ENCODE data around the gene PPP2R1B. TPM values are rescaled to one million over a fixed set of nuclear protein-coding genes. Genes with fewer than 3 reads are reported as not detected.

The PPP2R1B gene
- polyA plus RNA-seq, 1 donor = 11.4 TPM

DNA sequence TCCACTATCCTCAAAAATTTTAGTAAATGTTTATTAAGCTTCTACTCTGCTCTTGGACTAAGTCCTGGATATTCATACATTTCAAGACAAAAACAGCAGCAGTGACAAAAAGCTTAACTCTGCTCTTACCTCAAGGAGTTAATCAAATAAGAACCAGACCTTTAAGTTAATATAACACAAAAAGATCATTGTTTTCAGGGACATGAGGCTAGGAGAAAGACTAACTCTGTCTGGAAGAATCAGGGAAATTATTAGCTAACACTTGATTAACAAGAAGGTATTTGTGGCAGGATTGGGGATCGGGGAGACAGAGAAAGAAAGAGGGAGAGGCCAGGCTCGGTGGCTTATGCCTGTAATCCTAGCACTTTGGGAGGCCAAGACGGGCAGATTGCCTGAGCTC lies 74.4 kb downstream of the PPP2R1B start:
- DNase-seq = no peak

DNA sequence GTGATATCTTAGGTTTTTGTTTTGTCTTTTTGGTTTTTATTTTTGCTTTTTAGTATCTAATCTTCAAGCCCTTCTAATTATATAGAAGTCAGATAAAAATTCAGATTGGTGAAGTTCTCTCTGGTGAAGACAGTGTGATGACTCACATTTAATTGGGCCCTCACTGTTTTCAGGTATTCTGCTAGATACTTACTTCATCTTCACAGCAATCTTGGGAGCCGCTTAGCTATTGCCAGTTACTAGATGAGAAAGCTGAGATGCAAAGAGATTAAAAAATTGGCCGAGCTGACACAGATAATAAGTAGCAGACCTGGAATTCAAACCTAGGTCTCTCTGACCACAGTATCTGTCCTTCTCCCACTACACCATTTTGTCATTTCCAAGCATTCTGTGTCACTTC lies 75.0 kb downstream of the PPP2R1B start:
- DNase-seq = no peak

DNA sequence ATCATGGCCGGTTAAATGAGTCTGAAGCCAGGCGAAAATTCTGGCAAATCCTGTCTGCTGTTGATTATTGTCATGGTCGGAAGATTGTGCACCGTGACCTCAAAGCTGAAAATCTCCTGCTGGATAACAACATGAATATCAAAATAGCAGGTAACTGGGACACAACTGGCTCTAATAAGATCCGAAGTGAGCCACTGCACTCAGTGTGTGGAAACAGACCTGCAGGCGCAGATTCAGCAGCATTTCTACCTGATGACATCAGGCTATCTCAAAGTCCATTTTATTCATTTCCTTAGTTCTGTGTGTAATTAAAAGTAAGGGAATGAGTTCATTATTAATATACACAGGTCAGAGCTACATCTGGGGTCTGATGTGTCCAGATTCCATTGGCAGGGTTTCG lies 78.2 kb downstream of the PPP2R1B start:
- no peak for DNase-seq

DNA sequence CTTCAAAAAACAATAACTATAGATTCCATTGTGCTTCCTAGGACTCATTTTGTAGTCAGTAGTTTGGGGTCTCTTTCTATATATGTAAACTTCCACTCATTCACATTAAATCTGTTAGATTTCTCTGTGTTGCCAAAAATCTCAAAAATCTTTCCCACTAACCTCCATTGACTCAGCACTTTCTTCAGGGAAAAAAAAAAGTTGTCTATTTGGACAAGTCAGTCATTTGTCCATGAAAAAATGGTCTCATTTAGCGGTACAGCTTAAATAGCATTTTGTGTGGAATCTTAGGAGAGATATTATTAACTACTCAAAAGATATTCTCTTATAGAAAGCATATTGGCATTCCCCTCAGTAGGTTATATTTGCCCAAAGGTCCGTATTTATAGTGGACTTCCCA lies 81.9 kb downstream of the PPP2R1B start:
- no peak for DNase-seq

DNA sequence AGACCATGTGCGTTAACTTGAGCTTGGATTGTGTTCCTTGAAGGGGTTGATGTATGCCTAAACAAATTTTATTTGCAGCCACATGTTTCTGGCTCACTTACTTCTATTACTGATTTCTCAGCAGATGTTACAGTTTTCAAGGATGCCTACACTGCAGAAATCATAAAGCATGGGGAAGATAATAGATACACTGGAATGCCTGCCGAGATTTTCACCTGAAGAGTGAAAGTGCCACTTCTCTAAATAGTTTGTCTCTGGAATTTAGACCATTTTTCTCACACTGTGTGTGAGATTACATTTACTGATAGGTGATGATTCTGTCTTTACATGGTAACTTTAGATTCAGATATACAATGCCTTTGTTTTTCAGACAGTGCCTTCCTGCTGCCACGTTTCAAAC lies 82.4 kb downstream of the PPP2R1B start:
- no peak for DNase-seq

GRCh38 chr11:111680486-111681175 lies 85.6 kb downstream of the PPP2R1B start:
- DNase-seq = no peak

Other genes with a start within 250 kb of the PPP2R1B start
- gene LAYN, start 225.7 kb downstream of the PPP2R1B start, polyA plus RNA-seq (ENCODE audit: insufficient read length) = 4.2 TPM
- gene SIK2, start 163.9 kb downstream of the PPP2R1B start, polyA plus RNA-seq (ENCODE audit: insufficient read length) = 20.5 TPM
- 26.5 TPM for gene ALG9, start 105.2 kb upstream of the PPP2R1B start, polyA plus RNA-seq (ENCODE audit: insufficient read length)
- gene FDXACB1, start 112.8 kb upstream of the PPP2R1B start, polyA plus RNA-seq (ENCODE audit: insufficient read length) = 1.6 TPM
- gene CFAP68, start 113.2 kb upstream of the PPP2R1B start, polyA plus RNA-seq (ENCODE audit: insufficient read length) = 17.5 TPM
- gene CRYAB, start 145.4 kb upstream of the PPP2R1B start, polyA plus RNA-seq (ENCODE audit: insufficient read length) = 619 TPM
- 101 TPM for gene HSPB2, start 146.3 kb upstream of the PPP2R1B start, polyA plus RNA-seq (ENCODE audit: insufficient read length)
- 4.0 TPM for gene C11orf52, start 152.5 kb upstream of the PPP2R1B start, polyA plus RNA-seq (ENCODE audit: insufficient read length)
- gene DIXDC1, start 171.0 kb upstream of the PPP2R1B start, polyA plus RNA-seq (ENCODE audit: insufficient read length) = 15.8 TPM